ENCODE results near the gene CDH13. TPM values are rescaled to one million over a fixed set of nuclear protein-coding genes. Genes with fewer than 3 reads are reported as not detected.
A peak's percentile ranks its signal among the peaks of the same experiment; 100 is the strongest.

Gene CDH13
- total RNA-seq, 1 experiment from 2014 or later, result not detected

DNA sequence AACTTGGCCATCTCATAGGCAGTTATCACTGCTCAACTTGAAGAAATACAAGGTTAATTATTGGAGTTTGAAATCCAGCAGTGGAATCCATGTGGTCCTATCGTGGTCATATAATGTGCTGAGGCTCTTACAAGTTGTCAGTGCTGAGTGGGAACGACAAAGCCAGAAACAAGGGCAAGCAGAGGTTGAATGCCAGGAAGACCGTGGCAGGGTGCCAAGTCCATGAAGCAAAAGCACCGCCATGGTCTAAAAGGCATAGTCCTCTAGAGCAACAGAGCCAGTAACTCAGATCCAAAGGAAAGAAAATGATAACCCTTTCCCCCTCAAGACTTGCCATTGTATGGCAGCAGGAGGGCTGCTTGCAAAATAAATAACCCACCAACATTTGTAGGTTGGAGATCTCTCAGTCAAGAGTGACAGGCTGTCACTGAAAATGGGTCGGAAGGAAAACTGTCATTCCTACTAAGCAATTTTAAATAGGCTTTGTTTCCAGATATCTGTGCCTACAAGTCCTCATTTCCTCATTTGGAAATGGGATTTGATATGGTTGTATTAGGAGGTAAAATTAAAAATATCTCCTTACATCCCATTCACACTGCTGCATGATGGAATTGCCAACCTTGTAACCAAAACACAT, 1144.7 kb downstream of the CDH13 start:
- no peak for DNase-seq (ENCODE audit: low read depth, low spot score)
- in situ Hi-C loops (cut with HindIII; ENCODE audit: low pct_unique_long_range_greater_than_20kb, low sequenced_read_pairs), result no loop called here

DNA sequence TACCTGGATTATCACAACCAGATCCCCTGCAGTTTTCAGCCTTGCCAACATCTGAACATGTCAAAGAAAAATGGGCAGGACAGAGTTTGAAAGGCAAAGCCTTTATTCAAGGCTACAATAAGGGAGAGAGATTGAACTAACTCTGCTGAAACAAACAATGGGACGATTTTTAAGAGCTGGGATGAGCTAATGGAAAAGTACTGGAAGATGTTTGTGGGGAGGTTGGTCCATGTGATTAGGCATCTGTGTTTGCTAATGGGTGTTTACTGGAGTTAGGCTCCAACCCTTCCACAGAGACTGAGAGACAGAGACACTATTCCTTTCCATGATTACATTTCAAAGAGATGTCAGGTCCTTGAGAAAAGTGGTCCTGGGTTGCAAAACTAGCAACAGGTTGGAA, 1146.0 kb downstream of the CDH13 start:
- no peak for DNase-seq (ENCODE audit: low read depth, low spot score)
- in situ Hi-C loops (cut with HindIII; ENCODE audit: low pct_unique_long_range_greater_than_20kb, low sequenced_read_pairs), result no loop called here

DNA sequence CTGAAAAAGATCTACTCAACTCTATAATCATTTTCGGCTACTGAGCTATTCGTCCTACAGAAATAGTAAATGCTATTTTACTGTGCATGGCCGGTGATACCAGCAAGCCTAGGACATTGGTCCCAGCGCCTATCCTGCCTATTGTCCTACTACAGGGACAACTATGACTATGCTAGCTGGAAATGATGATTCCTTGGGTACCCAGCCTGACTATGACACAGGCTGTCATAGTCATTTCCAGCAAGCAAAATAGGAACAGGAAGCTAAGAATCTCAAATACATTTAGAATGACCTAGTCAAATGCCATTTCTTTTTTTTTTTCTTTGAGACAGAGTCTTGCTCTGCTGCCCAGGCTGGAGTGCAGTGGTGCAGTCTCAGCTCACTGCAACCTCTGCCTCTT, 1147.3 kb downstream of the CDH13 start:
- in situ Hi-C loops (cut with HindIII; ENCODE audit: low pct_unique_long_range_greater_than_20kb, low sequenced_read_pairs), result no loop called here
- DNase-seq (ENCODE audit: low read depth, low spot score), result no peak

DNA sequence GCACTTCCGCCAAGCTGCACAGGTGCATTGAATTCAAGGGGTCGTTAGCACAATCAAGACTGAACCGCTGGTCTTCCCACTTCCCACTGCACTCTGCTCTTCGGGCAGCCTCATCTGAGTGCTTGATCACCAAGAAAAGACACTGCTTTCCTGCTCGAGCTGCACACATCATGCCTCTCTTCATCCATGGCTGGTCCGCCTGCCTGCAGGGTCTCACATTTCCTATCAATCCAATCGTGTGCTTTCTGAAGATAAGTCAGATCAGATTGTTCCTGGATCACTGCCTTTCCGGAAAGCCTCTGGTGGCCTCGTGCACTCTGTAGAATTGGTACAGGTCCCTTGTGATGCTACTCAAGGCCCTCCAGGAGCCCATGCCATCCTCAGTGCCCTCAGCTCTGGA, 1150.2 kb downstream of the CDH13 start:
- no peak for DNase-seq (ENCODE audit: low read depth, low spot score)
- in situ Hi-C loops (cut with HindIII; ENCODE audit: low pct_unique_long_range_greater_than_20kb, low sequenced_read_pairs), result no loop called here

DNA sequence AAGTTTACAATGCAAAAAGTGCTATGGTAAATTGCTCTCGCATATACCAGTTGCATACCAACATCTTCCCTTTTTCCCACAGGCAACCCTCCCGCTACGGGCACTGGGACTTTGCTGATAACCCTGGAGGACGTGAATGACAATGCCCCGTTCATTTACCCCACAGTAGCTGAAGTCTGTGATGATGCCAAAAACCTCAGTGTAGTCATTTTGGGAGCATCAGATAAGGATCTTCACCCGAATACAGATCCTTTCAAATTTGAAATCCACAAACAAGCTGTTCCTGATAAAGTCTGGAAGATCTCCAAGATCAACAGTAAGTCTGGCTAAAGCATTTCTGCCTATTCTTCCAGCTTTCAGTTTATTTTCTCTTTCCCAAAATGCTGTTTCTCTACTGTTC, 1153.1 kb downstream of the CDH13 start:
- in situ Hi-C loops (cut with HindIII; ENCODE audit: low pct_unique_long_range_greater_than_20kb, low sequenced_read_pairs), result no loop called here
- DNase-seq (ENCODE audit: low read depth, low spot score), result peak; percentile 35

DNA sequence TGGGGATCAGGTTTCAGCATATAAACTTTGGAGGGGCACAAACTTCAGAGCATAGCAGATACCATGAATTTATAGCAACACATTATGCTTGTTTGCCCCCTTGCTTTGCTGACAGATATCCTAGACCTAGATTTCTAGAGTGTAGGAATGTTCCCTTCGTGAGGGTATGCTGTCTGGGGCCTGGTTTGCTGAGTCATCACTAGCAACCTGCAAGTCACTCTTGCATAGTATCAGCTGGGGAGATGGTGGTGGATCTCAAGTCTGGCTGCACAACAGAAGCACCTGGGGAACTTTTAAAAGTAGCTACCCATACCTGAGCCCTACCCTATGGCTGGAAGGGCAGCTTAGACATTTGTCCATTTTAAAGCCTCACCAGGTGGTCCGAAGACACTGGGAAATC, 1158.7 kb downstream of the CDH13 start:
- in situ Hi-C loops (cut with HindIII; ENCODE audit: low pct_unique_long_range_greater_than_20kb, low sequenced_read_pairs), result no loop called here
- no peak for DNase-seq (ENCODE audit: low read depth, low spot score)

DNA sequence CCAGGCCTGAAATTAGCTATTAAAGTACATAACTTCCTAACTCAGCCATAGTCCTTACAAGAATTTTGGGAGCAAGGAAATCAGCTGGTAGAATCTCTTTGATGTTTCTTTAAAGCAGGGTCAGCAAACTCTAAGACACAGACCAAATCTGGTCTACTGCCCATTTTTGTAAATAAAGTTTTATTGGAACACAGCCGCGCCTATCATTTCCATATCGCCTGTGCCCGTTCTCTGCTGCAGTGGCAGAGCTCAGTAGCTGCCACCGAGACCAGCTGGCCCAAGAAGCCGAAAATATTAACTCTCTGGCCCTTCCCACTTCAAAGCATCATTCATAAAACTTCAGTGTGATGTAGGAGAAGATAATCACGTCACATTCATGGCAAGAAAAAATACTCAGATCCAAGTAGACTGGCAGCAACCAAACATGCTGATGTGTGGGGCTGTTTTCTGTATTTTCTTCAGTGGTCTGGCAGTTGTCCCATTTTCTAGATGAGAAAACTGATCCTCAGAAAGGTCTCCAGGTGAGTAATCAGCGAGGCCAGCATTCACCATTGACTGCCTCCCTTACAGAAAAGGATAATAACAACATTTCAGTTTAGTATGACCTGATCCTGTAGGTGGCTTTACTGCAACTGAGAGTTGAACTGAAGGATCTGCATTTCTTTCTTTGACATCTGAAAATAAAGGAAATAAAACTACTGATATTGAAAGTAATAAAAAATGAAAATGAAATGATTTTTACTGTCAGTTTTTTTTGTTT, 1163.1 kb downstream of the CDH13 start:
- DNase-seq (ENCODE audit: low read depth, low spot score), result no peak
- in situ Hi-C loops (cut with HindIII; ENCODE audit: low pct_unique_long_range_greater_than_20kb, low sequenced_read_pairs), result no loop called here

DNA sequence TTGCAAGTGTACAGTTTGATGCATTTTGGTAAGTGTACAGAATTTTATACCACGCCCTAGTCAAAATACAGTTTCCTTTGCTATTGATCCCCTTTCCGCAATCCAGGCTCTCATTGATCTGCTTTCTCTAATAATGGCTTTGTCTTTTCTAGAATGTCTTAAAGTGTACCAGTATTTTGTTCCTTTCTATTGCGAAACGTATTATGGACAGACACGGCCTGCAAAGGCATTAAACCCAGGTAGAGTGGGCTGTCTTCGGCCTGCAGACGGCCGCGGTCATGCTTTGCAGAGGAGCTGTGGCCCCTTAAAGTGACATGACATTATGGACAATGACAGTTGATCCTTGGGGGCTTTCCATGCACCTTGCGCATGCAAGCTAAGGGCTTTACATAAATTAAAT, 1165.1 kb downstream of the CDH13 start:
- in situ Hi-C loops (cut with HindIII; ENCODE audit: low pct_unique_long_range_greater_than_20kb, low sequenced_read_pairs), result no loop called here
- DNase-seq (ENCODE audit: low read depth, low spot score), result no peak

DNA sequence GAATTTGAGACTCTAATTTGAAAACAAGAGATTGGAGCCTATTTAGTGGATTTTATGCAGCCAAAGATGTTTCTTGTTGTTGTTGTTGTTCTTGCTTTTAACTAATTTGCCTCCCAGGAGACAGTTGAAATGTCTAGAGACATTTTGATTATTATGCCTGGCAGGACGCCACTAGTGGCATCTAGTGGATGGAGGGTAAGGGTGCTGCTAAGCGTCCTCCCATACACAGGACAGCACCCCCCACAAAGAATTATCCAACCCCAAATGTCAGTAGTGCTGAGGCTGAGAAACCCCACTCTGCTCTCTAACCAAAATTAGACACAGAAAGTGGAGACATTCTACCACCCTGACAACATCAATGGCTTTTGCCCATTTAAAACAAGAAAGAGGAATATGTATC, 1165.6 kb downstream of the CDH13 start:
- in situ Hi-C loops (cut with HindIII; ENCODE audit: low pct_unique_long_range_greater_than_20kb, low sequenced_read_pairs), result no loop called here
- DNase-seq (ENCODE audit: low read depth, low spot score), result peak; percentile 37

DNA sequence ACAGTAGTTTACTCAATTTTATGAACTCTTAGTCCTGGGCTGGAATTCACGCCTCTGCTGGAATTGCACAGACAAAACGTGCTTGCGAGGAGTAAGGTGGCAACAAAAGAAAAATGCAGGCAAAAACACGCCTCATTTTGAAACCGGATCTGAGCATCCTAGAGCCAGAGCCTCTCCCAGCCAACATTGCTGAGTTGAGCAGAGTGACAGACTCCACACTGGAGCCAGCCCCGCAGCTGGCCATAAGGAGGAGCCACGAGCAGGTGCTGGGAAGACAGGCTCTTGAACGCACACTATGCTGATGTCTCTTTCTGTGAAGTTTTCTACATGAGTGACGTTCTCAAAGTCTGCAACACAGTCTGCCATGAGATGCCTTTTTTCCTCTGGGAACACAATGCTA, 1166.4 kb downstream of the CDH13 start:
- DNase-seq (ENCODE audit: low read depth, low spot score), result no peak
- in situ Hi-C loops (cut with HindIII; ENCODE audit: low pct_unique_long_range_greater_than_20kb, low sequenced_read_pairs), result no loop called here

DNA sequence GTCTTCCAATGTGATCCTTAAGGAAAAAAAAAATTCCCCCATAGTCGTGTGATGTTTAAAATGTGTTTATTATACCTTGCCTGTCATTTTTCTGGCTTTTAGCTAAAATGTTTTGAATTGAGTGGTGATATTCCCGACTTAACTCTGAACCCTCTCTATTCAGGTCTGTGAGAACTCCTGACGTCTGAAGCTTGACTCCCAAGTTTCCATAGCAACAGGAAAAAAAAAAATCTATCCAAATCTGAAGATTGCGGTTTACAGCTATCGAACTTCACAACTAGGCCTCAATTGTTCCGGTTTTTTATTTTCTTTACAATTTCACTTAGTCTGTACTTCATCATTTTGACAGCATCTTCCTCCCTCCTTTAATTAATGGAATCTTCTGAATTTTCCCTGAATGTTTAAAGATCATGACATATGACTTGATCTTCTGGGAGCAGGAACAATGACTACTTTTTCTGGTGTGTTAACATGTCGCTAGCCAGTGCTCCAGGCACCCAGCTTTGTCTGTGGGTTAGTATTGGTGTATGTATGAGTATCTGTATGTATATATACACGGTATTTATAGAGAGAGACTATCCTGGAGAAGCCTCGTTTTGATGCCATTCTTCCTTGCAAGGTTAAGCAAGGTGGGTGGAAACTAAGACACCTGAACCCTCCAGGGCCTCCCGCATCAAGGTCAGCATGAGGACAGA, 1168.2 kb downstream of the CDH13 start:
- in situ Hi-C loops (cut with HindIII; ENCODE audit: low pct_unique_long_range_greater_than_20kb, low sequenced_read_pairs), result no loop called here
- DNase-seq (ENCODE audit: low read depth, low spot score), result no peak

DNA sequence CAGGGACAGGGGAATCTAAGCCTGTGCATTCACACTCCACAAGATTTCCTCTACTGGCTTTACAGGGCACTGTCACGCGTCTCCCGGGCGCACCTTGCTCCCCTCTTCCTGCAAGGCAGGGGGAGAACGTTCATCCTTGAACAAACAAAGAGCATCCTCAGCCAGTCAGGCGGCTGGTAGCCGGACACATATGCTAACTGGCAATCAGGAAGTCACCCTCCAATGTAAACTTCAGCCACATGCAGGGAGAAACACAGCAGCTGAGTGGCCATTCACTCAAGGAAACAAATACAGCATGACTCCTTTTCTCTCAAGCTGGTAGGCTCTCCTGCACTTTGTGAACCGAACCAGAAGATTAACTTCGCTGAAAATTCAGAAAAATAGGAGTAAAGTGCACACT, 1170.2 kb downstream of the CDH13 start:
- in situ Hi-C loops (cut with HindIII; ENCODE audit: low pct_unique_long_range_greater_than_20kb, low sequenced_read_pairs), result no loop called here
- DNase-seq (ENCODE audit: low read depth, low spot score), result no peak

DNA sequence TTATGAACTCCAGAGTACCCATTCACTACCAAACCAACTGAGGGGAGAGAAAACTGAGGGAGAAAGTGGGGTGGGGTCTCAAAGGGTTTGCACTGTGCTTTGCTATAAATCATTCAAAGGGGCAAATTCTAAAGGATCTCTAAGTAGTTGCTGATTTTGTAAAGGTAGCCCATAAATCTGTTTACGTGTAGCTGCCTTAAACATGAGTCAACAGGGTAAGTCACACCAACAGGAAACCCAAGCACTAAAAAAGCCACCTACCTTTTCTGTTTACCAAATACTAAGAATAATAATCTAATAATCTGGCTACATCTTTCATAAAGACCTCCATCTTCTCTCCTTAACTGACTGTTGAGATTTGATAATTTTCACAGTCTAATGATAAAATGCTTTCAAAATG, 1172.6 kb downstream of the CDH13 start:
- in situ Hi-C loops (cut with HindIII; ENCODE audit: low pct_unique_long_range_greater_than_20kb, low sequenced_read_pairs), result no loop called here

DNA sequence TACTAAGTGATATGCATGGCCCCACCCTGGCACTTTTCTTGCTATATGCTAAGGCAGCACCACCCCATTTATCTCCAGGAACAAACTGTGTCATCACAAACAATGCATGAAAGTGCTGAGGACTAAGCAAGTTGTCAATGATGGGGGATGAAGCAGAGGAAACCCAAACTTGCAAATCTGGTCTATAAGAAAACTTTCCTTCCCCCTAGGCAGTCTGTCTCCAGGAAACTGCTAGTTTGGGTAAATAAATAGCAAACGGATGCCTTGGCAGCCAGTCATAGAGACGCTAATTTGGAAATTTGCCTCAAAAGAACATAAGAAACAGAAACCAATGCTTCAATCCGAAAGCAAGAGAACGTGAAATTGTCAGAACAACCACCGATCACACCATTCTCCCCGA, 1175.4 kb downstream of the CDH13 start:
- DNase-seq (ENCODE audit: low read depth, low spot score), result no peak
- in situ Hi-C loops (cut with HindIII; ENCODE audit: low pct_unique_long_range_greater_than_20kb, low sequenced_read_pairs), result no loop called here

More for the DNA sequence above, 1172.6 kb downstream of the CDH13 start:
- DNase-seq (ENCODE audit: low read depth, low spot score), result no peak

DNA sequence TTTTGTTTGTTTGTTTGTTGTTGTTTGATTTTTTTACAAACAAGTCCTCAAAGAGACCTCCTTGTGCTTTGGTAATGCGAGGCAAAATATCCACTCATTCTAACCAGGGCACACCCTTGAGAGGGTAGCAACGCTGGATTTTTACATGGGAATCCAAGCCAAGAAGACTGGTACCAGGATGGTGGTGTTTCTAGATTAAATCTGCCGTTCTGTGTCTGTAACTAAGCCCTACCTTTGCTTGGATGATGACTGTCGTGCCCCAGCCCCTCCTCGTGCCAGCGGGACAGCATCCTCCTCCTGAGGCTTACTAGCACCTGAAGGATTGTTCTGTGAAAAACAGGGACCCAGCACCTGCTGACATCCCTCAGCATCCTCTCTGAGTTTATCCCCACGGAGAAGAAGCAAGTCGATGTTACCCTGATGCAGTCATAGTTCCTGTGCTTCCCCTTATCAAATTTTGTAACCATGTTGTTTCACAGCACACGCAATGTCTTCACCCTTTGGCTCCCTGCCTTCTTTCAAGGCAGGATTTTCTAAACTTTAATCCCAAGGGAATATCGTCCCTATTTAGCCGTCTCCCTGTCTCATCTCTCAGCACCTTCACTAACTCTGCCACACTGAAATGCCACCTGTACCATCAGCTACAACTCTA, 1175.9 kb downstream of the CDH13 start:
- in situ Hi-C loops (cut with HindIII; ENCODE audit: low pct_unique_long_range_greater_than_20kb, low sequenced_read_pairs), result no loop called here
- DNase-seq (ENCODE audit: low read depth, low spot score), result no peak

DNA sequence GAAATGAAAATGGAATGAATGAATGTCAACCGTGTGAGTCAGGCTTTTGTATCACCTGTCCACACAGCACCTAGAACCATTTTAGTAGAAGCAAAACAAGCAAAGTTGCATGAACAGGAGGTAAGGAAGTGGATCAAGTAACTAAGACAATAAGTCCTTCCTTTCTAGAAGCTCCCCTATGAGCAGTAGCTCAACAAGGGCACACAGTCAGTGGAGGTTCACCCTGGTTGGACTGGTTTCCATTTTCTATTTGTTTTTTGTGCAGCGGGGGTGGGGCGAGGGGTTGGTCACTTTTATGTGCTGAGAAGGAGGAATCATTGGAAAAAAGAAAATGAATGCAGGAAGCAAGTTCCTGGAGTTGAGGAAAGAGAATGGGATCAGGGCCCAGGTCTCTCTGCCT, 1177.0 kb downstream of the CDH13 start:
- DNase-seq (ENCODE audit: low read depth, low spot score), result no peak
- in situ Hi-C loops (cut with HindIII; ENCODE audit: low pct_unique_long_range_greater_than_20kb, low sequenced_read_pairs), result no loop called here

DNA sequence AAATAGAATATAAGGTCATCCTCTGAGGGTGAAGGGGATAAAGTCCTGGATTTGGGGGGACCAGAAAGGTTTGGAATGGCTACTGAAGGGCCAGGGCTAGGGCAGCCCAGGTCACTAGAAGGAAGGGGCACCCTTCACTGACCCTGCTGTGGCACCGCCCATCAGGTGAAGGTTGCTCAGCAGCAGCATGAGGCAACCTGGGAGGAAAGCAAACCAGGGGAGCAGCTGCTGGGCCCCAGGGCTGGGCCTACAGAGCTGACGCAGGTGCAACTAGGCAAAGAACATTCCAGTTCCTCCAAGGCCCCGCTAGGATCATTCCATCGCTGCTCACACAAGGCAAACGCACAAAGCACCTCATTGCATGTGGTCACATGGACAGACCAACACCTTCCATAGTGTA, 1177.6 kb downstream of the CDH13 start:
- in situ Hi-C loops (cut with HindIII; ENCODE audit: low pct_unique_long_range_greater_than_20kb, low sequenced_read_pairs), result no loop called here
- DNase-seq (ENCODE audit: low read depth, low spot score), result no peak

DNA sequence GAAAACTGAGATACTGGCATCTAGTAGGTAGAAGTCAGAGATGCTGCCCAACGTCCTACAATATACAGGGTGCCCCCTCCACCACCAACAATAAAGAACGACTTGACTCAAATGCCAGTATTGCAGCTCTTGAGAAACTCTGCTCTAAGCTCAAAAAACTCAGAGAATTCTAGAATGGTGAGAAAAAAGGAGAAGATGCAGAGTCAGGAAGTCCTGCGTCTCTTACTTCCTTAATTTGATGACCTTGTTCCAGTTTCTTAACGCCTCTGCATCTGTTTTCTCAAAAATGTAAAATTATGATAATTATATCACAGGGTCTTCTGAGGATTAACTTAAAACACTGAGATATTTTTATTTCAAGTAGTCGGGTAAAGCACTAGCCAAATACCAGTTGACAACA, 1179.3 kb downstream of the CDH13 start:
- DNase-seq (ENCODE audit: low read depth, low spot score), result no peak
- in situ Hi-C loops (cut with HindIII; ENCODE audit: low pct_unique_long_range_greater_than_20kb, low sequenced_read_pairs), result no loop called here
